ENCODE measurements around the gene BCAS1. TPM values are rescaled to one million over a fixed set of nuclear protein-coding genes. Genes with fewer than 3 reads are reported as not detected.
A peak's percentile ranks its signal among the peaks of the same experiment; 100 is the strongest.

The BCAS1 gene
- total RNA-seq, 1 donor from 2014 or later = 0.32 TPM

DNA sequence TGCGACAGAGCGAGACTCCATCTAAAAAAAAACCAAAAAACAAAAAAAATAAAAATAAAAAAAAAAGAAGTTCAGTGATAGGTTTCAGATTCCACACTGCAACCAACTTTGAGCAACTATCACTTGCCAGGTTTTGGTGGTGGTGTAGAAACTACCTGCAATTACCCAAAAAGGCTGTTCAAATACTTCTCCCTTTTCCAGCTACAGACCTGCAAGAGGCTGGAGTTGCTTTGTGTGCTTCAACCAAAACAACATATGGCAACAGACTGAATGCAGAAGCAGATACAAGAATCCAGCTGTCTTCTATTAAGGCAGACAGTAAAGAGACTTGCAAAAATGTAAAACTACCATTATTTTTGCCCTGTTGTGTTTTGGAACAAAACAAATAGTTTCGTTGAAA, 9.3 kb upstream of the BCAS1 start:
- peaks cover 6% of the 10 kb centered on the region for H3K27me3 Mint-ChIP-seq (ENCODE audit: unreplicated experiment)
- no peak overlapping the region for H3K4me3 Mint-ChIP-seq (ENCODE audit: unreplicated experiment)
- H3K9me3 Mint-ChIP-seq (ENCODE audit: unreplicated experiment) = peaks cover 4% of the 10 kb centered on the region
- no peak for DNase-seq
- H3K4me1 Mint-ChIP-seq (ENCODE audit: low read depth, unreplicated experiment) = peaks cover 10% of the 10 kb centered on the region
- H3K27ac Mint-ChIP-seq (ENCODE audit: unreplicated experiment) = peak overlapping the region; percentile 85
- TF ChIP-seq, protein P1, sequence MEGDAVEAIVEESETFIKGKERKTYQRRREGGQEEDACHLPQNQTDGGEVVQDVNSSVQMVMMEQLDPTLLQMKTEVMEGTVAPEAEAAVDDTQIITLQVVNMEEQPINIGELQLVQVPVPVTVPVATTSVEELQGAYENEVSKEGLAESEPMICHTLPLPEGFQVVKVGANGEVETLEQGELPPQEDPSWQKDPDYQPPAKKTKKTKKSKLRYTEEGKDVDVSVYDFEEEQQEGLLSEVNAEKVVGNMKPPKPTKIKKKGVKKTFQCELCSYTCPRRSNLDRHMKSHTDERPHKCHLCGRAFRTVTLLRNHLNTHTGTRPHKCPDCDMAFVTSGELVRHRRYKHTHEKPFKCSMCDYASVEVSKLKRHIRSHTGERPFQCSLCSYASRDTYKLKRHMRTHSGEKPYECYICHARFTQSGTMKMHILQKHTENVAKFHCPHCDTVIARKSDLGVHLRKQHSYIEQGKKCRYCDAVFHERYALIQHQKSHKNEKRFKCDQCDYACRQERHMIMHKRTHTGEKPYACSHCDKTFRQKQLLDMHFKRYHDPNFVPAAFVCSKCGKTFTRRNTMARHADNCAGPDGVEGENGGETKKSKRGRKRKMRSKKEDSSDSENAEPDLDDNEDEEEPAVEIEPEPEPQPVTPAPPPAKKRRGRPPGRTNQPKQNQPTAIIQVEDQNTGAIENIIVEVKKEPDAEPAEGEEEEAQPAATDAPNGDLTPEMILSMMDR (IDR thresholded peaks at IDR 0.05; ENCODE audit: partially characterized antibody, unreplicated experiment) = no peak
- H3K36me3 Mint-ChIP-seq (ENCODE audit: unreplicated experiment) = no peaks in the 10 kb centered on the region

DNA sequence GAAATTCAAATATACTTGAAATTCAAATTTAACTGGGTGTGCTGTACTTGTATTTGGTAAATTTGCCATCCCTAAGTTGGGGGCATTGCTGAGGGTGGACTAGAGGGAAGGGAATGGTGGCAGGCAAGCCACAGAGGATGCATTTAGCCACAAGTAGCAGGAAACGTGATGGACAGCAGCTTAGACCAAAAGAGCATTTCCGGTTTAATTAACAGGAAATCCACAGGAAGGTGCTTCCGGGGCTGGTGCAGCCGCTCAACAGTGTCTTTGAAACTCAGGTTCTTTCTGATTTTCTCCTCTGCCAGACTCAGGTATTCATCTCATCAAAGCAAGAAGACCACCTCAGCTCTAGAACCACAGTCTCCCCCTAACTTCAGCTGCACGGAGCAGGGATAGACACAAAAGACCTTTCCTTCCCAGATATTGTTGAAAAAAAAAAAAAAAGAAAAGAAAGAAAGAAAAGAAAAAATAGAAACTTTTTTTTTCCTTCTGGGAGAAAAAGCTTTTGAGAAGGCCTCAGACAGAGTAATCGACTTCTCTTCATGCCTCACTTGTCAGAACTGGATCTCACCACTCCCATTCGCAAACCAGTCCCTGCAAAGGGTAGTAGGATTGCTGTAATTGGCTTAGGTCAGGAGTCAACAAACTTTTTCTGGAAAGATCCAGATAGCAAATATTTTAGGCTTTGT, 8.0 kb upstream of the BCAS1 start:
- TF ChIP-seq, protein P1 (IDR thresholded peaks at IDR 0.05; ENCODE audit: partially characterized antibody, unreplicated experiment) = no peak
- Mint-ChIP-seq H3K9me3 (ENCODE audit: unreplicated experiment) (peaks cover 4% of the 10 kb centered on the region), H3K36me3 (ENCODE audit: unreplicated experiment) (no peaks in the 10 kb centered on the region), H3K27me3 (ENCODE audit: unreplicated experiment) (peaks cover 6% of the 10 kb centered on the region), H3K4me1 (ENCODE audit: low read depth, unreplicated experiment) (peaks cover 10% of the 10 kb centered on the region), H3K4me3 (ENCODE audit: unreplicated experiment) (no peak overlapping the region), H3K27ac (ENCODE audit: unreplicated experiment) (no peak overlapping the region)
- no peak for DNase-seq

DNA sequence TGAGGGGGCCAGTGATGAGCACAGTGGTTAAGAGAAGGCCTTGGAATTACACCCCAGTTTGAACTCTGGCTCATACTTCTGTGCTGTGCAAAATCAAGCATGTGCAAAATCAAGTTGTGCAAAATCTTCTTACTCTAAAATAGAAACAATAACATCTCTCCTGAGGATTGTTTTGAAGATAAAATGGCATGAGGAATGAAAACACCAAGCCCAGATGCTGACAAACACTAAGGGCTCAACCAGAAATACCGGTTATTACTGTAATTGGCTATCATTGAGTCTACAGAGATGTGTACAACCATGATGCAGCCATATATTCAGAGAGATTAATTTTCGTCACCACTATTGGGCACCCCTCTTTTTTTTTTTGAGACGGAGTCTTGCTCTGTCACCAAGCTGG, 5.9 kb upstream of the BCAS1 start:
- peaks cover 6% of the 10 kb centered on the region for H3K27me3 Mint-ChIP-seq (ENCODE audit: unreplicated experiment)
- TF ChIP-seq, protein P1 (IDR thresholded peaks at IDR 0.05; ENCODE audit: partially characterized antibody, unreplicated experiment) = no peak
- H3K36me3 Mint-ChIP-seq (ENCODE audit: unreplicated experiment) = no peaks in the 10 kb centered on the region
- H3K9me3 Mint-ChIP-seq (ENCODE audit: unreplicated experiment) = peaks cover 4% of the 10 kb centered on the region
- H3K4me1 Mint-ChIP-seq (ENCODE audit: low read depth, unreplicated experiment) = peaks cover 10% of the 10 kb centered on the region
- DNase-seq = no peak
- no peak overlapping the region for H3K27ac Mint-ChIP-seq (ENCODE audit: unreplicated experiment)
- H3K4me3 Mint-ChIP-seq (ENCODE audit: unreplicated experiment) = no peak overlapping the region

DNA sequence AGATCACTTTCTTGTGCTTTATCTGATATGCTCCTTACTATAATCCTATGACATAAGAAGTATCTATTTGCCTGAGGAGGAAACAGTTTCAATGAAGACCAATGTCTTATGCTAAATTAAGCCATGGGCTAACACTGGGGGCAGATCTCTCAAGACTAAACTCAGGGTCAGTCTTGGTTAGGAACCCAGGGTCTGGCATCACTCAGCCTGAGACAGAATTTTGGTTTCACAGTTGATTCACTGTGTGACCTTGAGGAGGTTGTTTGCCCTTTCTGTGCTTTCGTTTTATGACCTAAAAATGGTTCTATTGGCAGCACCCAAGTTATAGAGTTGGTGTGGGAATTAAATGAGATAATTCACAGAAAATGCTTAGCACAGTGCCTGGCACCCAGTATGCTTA, 4.9 kb upstream of the BCAS1 start:
- Mint-ChIP-seq H3K9me3 (ENCODE audit: unreplicated experiment) (peaks cover 4% of the 10 kb centered on the region), H3K36me3 (ENCODE audit: unreplicated experiment) (no peaks in the 10 kb centered on the region)

DNA sequence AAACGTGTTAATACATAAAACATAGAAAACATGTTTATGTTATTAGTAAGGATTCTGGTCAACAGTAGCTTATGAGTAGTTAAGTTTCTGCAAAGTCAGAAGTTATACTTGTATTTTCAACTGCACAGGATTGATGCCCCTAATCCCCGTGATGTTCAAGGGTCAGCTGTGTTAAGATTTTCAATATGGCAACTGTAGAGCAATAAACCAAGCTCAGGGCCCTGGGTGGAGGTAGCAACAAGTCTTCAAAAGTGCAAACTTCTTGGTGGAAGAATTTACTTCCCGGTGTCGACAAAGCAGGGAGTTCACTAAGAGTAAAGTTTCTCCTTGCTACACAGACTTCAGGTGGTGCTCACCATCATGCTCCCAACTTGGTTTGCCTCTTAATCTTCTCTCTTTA, 4.1 kb upstream of the BCAS1 start:
- H3K4me3 Mint-ChIP-seq (ENCODE audit: unreplicated experiment) = no peak overlapping the region
- TF ChIP-seq, protein P1 (IDR thresholded peaks at IDR 0.05; ENCODE audit: partially characterized antibody, unreplicated experiment) = no peak
- no peak overlapping the region for H3K27ac Mint-ChIP-seq (ENCODE audit: unreplicated experiment)
- DNase-seq = no peak
- peaks cover 3% of the 10 kb centered on the region for H3K4me1 Mint-ChIP-seq (ENCODE audit: low read depth, unreplicated experiment)
- H3K36me3 Mint-ChIP-seq (ENCODE audit: unreplicated experiment) = no peaks in the 10 kb centered on the region
- H3K27me3 Mint-ChIP-seq (ENCODE audit: unreplicated experiment) = peaks cover 5% of the 10 kb centered on the region
- H3K9me3 Mint-ChIP-seq (ENCODE audit: unreplicated experiment) = peaks cover 2% of the 10 kb centered on the region

More for the DNA sequence above, 4.9 kb upstream of the BCAS1 start:
- no peak for DNase-seq
- H3K4me1 Mint-ChIP-seq (ENCODE audit: low read depth, unreplicated experiment) = peaks cover 5% of the 10 kb centered on the region
- H3K27me3 Mint-ChIP-seq (ENCODE audit: unreplicated experiment) = peaks cover 6% of the 10 kb centered on the region
- H3K27ac Mint-ChIP-seq (ENCODE audit: unreplicated experiment) = no peak overlapping the region
- H3K4me3 Mint-ChIP-seq (ENCODE audit: unreplicated experiment) = no peak overlapping the region
- TF ChIP-seq, protein P1 (IDR thresholded peaks at IDR 0.05; ENCODE audit: partially characterized antibody, unreplicated experiment) = no peak

All from glutamatergic neuron (in vitro differentiated cells).